GM15510 (cell line): ENCODE results near the gene PLEKHO2.

Experiments used
- POLR2A ChIP-seq: IDR thresholded peaks from 3 replicates; pipeline ENCODE4 v1.6.1; 2011; ENCODE audit warnings: borderline replicate concordance; ENCODE audit not compliant: insufficient read length; ENCODE audit errors: extremely low read depth

Gene PLEKHO2

DNA sequence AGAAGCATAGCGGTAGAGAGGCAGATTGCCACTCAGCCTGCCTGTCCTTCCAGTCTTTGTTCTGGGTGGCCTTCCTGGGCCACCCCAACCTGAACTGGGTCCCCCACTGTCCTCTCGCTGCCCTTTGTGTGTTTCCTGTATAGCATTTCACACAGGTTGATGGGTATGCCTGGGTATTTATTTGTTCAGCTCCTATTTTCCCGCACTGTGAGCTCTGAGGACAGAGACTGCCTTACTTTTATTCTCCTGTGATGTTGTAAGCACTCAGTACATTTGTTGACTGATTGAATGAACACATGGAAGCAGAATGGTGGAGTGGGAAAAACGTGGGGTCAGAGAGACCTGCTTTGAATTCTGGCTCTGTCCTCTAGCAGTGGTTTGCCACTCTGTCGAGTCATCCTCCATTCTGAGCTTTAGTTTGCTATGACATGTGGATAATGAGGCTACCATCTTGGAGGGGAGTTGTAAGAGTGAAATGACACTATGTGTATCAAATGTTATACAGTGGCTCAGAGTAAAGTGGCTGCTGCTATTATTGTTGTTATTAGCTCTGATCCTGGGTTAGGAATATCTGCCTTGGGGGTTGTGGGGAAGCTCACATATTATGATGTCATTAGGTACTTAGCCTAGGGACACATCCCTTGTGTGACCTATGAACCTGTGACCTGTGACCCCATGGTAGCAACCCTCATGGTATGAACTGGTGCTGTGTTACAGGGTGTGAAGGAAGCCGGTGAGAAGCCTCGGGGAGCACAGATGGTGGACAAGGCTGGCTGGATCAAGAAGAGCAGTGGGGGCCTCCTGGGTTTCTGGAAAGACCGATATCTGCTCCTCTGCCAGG, 6.4 kb downstream of the PLEKHO2 start:
- no peak for TF ChIP-seq POLR2A

GRCh38 chr15:64850778-64851502, 9.2 kb downstream of the PLEKHO2 start:
- TF ChIP-seq POLR2A, result no peak

- no peak for TF ChIP-seq POLR2A
Measured at GRCh38 chr15:64851503-64851840, 9.8 kb downstream of the PLEKHO2 start.

DNA sequence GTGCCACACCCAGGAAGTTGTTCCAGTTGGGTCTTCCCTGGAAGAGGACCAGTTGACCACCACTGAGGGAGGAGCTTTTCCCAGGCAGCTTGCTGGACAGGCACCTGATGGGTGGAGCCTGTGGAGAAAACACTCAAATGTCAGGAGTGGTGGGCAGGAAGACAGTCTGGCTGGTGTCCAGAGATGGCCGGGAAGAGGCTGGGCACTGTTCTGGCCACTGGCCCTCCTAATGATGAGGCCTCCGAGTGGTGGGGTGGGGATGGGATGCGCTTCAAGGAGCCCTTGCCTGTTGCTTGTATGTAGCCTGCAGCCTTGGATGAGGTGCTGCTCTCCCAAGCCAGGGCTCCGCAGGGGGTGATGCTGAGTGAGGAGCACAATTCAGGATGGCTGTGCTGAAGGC, 12.3 kb downstream of the PLEKHO2 start:
- no peak for TF ChIP-seq POLR2A

DNA sequence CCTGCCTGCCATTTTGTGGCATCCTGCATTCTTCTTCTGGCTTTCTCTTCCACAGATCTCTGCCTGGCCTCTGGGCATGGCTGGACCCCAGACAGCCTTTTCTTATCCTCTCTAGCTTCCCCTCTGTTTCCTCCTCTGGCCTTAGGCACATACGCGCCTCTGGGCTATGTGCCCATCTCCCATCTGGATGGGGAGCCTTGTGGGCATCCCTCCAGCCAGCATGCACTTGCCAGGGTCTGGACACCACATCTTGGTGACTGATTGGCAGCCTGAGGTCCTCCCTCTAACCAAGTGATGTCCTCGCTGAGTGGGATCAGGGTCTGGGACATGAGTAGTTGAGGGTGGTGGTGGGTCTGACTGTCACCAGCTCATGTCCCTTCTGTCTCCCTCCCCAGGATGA, 12.8 kb downstream of the PLEKHO2 start:
- no peak for TF ChIP-seq POLR2A

GRCh38 chr15:64855205-64855975, 13.7 kb downstream of the PLEKHO2 start:
- no peak for TF ChIP-seq POLR2A

- no peak for TF ChIP-seq POLR2A
Measured at GRCh38 chr15:64856429-64857145, 14.9 kb downstream of the PLEKHO2 start.

- TF ChIP-seq POLR2A, result no peak
Measured at GRCh38 chr15:64857421-64857820, 15.7 kb downstream of the PLEKHO2 start.

DNA sequence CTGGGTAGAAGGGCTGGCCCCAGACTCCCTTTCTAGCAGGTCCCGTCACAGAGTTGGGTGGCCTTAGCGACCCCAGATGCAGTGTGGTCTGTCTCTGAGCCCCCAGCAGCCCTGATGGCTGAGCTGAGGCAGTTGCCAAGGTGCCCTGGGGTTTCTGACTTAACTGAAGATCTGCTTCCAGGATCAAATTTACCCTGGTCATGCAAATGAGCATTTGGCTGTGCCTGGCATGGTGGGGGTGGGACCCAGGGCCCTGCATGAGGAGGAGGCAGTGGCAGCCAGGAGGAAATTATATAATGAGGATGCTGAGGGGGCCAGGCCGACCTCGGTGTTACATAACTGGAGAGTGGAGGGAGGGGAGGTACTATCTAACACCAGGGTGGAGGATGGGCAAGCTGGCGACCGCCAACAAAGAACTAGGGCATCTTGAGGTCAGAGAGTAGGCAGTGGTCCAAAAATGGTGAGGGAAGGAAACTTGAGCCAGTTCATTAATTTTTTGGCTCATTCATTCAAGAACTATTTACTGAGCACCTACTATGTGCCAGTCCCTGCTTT, 16.4 kb downstream of the PLEKHO2 start:
- TF ChIP-seq POLR2A, result no peak

- no peak for TF ChIP-seq POLR2A
Measured at GRCh38 chr15:64859226-64859625, 17.5 kb downstream of the PLEKHO2 start.

DNA sequence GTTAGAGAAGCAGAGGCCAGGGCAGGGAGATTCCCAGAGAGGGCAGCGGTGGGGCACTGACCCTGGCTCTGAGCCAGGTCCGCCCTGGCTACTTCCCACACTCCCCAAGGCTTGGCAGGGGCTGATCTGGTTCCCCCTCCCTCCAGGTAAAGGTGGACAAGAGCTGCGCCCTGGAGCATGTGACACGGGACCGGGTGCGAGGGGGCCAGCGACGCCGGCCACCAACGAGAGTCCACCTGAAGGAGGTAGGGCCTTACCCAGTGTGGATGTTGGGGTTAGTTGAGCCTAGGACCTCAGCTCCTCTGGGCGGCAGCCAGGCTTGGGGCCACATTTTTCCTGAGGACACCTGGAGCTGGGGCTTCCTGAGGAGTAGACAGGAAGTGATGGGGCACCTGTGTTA, 19.6 kb downstream of the PLEKHO2 start:
- TF ChIP-seq POLR2A, result no peak

GRCh38 chr15:64861960-64862359, 20.2 kb downstream of the PLEKHO2 start:
- TF ChIP-seq POLR2A, result no peak

DNA sequence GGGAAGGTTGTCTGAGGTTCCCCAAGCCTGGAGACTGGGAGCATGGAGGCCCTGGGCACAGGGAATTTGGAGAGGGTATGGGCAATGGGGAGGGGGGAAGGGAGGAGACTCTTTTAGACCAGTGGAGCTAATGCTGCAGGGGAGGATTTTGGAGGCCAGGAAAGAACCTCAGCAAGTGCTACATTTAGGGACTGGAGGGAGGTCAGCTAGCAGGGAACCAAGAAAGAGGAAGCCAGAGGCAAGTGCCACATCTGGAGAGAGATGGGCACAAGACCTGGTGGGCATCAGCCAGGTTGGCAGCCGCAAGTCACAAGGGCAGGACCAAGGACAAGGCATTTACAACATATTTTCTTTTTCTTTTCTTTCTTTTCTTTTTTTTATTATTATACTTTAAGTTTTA, 20.7 kb downstream of the PLEKHO2 start:
- no peak for TF ChIP-seq POLR2A

DNA sequence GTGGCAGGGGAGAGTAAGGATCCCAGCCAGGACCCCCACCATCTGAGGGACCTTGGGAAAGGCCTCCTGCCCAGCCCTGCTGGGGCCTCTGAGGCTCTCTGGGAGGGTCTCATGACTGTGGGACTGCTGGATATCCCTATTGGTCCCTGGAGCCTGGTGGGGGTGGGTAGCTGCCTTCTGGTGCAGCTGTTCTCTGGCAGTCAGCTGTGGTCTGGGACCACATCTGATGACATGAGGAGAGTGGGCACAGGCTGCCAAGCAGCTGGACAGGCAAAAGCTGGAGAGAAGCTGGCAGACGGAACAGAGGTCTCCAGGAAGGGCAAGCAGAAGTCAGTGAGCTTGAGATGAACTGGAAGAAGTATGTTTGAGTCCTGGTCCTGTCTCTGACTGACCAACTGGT, 22.4 kb downstream of the PLEKHO2 start:
- TF ChIP-seq POLR2A, result no peak
